Umbilical cord (tissue), 2 donors: Measurements from ENCODE around the gene SPN. TPM values are rescaled to one million over a fixed set of nuclear protein-coding genes. Genes with fewer than 3 reads are reported as not detected.
A peak's percentile ranks its signal among the peaks of the same experiment; 100 is the strongest.
"Not testable (repeated sequence)": the region's sequence is repeated elsewhere in the genome, so short reads cannot be mapped to it uniquely, and the experiment has no call there.

Experiments used
- DNase-seq: peaks from one replicate; pipeline ENCODE4 v3.0.0-alpha.2; 2015; ENCODE audit warnings: low spot score
- total RNA-seq: library from RNA; depleted of rRNA; stranded (reverse); fragments of >200 nt; gene quantifications from one replicate; pipeline ENCODE4 v1.2.3, GENCODE V29; 2014; ENCODE audit warnings: low replicate concordance; ENCODE audit not compliant: insufficient read depth

SPN gene
- total RNA-seq, 1 donor from 2014 or later = 0.96 TPM

DNA sequence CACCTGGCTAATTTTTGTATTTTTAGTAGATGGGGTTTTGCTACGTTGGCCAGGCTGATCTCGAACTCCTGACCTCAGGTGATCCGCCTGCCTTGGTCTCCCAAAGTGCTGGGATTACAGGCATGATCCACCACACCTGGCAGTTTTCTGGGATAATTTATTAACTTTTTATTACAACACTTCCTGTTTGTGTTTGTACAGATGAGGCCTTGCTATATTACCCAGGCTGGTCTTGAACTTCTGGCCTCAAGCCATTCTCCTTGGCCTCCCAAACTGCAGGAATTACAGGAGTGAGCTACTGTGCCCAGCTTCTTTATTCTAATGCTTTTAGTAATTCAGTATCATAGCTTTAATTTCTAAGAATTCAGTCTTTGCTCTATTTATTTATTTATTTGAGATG lies 16.1 kb upstream of the SPN start:
- DNase-seq = no peak

DNA sequence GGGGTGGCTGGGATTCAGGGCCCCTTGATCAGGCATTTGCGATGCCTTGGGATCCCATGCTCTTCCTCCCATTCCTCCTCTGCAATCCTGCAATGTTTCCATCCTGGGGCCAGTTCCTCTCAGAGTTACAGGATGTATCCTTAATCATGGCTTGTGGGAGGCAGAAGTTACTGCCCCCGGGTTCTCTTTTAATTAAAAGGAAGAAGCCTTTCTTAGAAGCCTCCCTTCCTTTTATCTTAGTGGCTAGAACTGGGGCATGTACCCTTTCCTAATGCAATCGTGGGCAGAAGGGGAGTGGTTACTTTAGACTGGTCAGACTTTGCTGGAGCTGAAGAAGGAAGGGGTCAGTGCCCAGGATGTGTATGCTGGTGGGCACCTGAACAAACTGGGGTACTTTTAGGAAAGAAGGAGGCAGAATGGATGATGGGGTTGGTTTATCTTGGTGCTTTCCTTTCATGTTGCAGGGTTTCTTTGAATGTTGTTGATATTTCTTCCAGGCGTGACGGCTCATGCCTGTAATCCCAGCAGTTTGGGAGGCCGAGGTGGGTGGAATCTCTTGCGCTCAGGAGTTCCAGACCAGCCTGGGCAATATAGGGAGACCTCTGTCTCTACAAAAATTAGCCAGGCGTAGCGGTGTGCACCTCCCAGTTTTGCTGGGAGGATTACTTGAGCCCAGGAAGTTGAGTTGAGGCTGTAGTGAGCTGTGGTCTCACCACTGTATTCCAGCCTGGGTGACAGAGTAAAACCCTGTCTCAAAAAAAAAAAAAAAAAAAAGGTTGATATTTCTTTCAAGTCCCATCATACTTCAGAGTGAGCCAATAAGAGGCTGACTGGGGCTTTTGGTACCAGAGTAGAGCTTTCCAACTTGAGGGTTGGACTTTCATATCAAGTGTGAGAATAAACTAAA lies 13.2 kb upstream of the SPN start:
- DNase-seq = no peak

GRCh38 chr16:29650771-29651170 lies 12.3 kb upstream of the SPN start:
- DNase-seq = no peak

- DNase-seq = no peak
Observed at GRCh38 chr16:29651774-29652349, 11.2 kb upstream of the SPN start.

GRCh38 chr16:29653471-29653870 lies 9.6 kb upstream of the SPN start:
- no peak for DNase-seq

- not testable (repeated sequence) for DNase-seq
Observed at GRCh38 chr16:29653890-29654289, 9.2 kb upstream of the SPN start.

- DNase-seq = no peak
Observed at GRCh38 chr16:29656688-29657523, 6.1 kb upstream of the SPN start.

GRCh38 chr16:29658705-29659104 lies 4.3 kb upstream of the SPN start:
- no peak for DNase-seq

- DNase-seq = no peak
Observed at GRCh38 chr16:29662000-29662728, 883 bp upstream of the SPN start.

DNA sequence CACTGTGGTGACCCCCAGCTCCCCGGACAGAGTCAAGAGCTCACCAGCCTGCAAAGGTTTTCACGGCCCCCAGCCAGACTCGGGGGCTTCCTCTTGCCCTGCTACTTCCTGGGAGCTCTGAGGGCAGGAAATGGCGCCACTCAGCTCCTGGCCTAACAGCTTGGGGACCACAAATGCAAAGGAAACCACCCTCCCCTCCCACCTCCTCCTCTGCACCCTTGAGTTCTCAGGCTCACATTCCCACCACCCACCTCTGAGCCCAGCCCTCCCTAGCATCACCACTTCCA lies 375 bp upstream of the SPN start:
- no peak for DNase-seq

DNA sequence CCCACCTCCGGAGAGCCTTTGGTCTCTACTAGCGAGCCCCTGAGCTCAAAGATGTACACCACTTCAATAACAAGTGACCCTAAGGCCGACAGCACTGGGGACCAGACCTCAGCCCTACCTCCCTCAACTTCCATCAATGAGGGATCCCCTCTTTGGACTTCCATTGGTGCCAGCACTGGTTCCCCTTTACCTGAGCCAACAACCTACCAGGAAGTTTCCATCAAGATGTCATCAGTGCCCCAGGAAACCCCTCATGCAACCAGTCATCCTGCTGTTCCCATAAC lies 702 bp downstream of the SPN start:
- no peak for DNase-seq

GRCh38 chr16:29664091-29664921 lies 1.3 kb downstream of the SPN start:
- DNase-seq = no peak

DNA sequence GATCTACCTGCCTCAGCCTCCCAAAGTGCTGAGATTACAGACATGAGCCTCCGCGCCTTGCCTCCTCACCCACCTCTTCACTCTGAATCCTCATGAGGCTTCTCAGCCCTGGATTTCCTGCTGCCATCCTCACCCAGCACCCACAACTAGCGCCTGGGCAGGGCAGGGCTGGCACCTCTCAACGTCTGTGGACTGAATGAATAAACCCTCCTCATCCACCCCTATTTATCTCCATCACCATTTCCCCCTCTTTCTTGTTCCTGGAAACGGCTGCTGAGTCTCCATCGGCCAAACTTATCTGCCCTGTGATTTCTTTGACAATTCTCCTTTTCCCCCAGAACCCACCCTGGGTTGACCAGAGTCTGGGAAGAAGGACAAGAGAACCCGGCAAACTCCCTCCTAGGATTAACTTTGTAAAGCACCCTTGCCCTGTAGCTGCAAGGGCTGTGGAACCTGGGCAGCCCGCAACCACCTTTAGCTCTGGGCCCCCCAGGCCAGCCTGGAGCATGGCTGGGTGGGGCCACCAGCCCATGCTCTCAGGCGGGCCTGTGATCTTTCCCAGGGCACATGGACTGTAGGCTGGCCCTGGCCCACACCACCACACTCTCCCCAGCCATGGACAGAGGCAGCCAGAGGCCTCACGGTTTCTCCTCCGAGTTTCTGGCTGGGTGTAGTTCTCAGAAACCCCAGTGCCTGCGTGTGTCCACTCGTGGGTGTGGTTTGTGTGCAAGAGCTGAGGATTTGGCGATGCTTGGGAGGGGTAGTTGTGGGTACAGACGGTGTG lies 2.4 kb downstream of the SPN start:
- peak; percentile 50 for DNase-seq

GRCh38 chr16:29667322-29667610 lies 4.2 kb downstream of the SPN start:
- not testable (repeated sequence) for DNase-seq

GRCh38 chr16:29667755-29668154 lies 4.7 kb downstream of the SPN start:
- DNase-seq = no peak

- no peak for DNase-seq
Observed at GRCh38 chr16:29668267-29668666, 5.2 kb downstream of the SPN start.

- DNase-seq = no peak
Observed at GRCh38 chr16:29673501-29673900, 10.5 kb downstream of the SPN start.

DNA sequence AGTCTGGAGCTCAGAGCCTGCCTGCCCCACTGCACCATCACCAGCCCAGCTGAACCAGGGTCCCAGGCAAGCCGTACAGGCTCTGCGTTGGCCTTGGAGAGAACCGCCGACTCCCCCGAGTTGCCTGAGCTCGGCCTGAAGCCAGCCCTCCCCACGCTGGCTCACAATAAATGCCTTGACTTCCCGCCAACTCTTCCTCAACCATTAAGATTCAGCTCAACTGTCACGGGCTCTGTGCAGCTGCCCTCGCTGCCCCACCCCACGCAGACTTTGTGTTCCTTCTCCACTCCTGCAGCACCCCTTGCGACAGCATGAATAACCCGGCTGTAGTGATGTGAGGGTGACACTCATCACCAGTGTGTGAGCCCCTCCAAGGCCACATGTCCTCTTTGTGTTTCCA lies 11.1 kb downstream of the SPN start:
- peak; percentile 71 for DNase-seq

DNA sequence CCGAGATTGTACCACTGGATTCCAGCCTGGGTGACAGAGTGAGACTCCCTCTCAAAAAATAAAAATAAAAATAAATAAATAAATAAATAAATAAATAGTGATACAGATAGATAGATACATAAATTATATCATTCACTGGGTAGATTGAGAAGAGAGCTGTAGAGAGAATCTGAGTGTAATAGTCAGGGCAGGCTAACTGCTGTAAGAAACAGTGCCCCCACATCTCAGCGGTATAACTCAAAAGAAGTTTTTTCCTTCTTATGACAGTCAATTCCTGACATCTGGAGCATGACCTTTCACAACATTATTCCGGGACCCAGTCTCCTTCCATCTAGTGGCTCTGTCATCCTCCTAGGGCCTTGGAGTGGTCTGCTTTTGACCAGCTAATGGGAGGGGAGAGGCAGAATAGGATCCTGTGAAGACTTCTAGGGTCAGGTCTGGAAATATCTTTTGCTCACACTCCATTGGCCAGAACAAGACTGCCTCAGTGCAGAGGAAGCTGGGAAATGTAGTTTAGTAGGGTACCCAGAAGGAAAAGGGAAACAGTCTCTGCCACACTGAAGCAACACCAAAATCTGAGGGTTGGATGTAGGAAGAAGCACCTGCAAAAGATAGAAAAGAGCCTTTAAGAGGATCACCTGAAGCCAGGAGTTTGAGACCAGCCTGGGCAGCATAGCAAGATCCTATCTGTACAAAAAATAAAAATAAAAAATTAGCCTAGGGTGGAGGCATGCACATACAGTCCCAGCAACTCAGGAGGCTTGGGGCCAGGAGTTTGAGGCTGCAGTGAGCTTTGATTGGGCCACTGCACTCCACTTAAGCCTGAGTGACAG lies 13.0 kb downstream of the SPN start:
- DNase-seq = peak; percentile 66
